ENCODE data around the gene PMM1.
A peak's percentile ranks its signal among the peaks of the same experiment; 100 is the strongest.
"Not testable (repeated sequence)": the region's sequence is repeated elsewhere in the genome, so short reads cannot be mapped to it uniquely, and the experiment has no call there.

Gene PMM1

DNA sequence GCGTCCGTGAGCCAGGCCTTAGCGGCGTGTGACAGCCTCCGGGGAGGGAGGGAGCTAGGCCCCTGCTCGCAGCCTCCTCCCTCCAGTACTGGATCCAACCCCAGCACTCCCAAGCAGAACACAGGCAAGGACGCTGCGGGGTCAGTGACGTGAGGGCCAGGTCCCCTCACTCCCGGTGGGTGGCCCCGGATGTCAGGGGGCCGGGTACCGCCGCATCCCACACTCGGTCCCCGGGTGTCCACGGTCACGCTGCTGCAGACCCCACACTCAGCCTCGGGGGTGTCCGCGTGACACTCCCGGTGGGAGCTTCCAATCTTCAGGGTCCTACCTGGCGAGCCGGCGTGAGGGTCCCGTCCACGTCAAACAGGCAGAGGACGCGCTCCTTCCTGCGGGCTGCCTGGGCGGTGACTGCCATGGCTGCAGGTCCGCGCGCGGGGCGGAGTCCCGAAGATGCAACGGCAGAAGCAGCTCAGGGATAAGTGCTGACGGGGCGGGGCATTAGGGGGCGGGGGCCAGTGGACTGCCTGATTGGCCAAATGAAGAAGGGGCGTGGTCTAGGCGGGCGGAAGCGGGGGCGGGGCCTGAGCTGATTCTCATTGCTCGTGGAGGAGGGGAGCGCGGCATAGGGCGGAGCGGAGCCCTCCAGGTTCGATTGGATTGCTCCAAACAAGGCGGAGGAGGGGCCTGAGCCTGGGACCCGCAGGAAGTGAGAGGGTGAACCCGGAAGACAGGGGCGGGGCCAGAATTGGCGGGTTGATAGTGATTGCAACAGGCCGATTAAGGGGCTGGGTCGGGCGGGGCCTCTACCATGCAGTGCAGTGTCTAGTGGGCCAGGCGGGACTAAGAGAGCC lies at the start of gene PMM1:
Gene PMM1, minus strand, starts transcription at position 450 of the 851 bp plus-strand sequence. Its CDS starts 35 bp downstream, at position 415.
- peak; percentile 100 for DNase-seq

- DNase-seq: no peak
Observed at GRCh38 chr22:41638748-41639147, 49.1 kb upstream of the PMM1 start.

DNA sequence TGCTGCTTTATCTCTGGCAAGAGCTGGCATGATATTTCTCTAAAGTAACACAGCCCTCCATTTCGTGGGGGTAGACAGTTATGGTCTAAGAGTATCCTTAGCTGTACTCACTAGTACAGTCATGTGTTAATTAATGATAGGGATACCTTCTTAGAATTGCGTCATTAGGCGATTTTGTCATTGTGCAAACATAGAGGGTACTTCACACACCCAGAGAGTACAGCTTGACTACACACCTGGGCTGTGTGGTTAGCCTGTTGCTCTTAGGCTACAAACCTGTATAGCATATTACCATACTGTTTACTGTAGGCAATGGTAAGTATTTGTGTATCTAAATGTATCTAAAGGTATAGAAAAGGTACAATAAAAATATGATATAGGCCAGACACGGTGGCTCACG lies 48.5 kb upstream of the PMM1 start:
- DNase-seq: no peak

GRCh38 chr22:41637623-41638022 lies 48.0 kb upstream of the PMM1 start:
- not testable (repeated sequence) for DNase-seq

DNA sequence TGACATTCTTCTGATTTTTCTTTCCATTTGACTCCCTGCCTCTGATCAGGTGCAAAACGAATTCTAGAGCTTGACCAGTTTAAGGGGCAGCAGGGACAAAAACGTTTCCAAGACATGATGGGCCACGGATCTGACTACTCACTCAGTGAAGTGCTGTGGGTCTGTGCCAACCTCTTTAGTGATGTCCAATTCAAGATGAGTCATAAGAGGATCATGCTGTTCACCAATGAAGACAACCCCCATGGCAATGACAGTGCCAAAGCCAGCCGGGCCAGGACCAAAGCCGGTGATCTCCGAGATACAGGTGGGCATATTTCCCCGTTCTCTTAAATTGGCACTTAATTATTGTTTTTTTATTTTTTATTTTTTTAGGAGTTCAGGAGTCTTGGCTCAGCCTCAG lies 46.8 kb upstream of the PMM1 start:
- no peak for DNase-seq

GRCh38 chr22:41634610-41635009 lies 45.0 kb upstream of the PMM1 start:
- DNase-seq: not testable (repeated sequence)

DNA sequence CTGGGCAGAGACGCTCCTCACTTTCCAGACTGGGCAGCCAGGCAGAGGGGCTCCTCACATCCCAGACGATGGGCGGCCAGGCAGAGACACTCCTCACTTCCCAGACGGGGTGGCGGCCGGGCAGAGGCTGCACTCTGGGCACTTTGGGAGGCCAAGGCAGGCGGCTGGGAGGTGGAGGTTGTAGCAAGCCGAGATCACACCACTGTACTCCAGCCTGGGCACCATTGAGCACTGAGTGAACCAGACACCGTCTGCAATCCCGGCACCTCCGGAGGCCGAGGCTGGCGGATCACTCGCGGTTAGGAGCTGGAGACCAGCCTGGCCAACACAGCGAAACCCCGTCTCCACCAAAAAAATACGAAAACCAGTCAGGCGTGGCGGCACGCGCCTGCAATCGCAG lies 42.0 kb upstream of the PMM1 start:
- DNase-seq: not testable (repeated sequence)

GRCh38 chr22:41631115-41631514 lies 41.5 kb upstream of the PMM1 start:
- not testable (repeated sequence) for DNase-seq

- no peak for DNase-seq
Observed at GRCh38 chr22:41625577-41625976, 35.9 kb upstream of the PMM1 start.

- DNase-seq: no peak
Observed at GRCh38 chr22:41621911-41622179, 32.2 kb upstream of the PMM1 start.

- DNase-seq: peak; percentile 99
Observed at GRCh38 chr22:41621099-41621910, 31.7 kb upstream of the PMM1 start, which contains the start of gene XRCC6. XRCC6 (plus strand) TSS chr22:41621295; CDS start chr22:41622005, 710 bp downstream.

DNA sequence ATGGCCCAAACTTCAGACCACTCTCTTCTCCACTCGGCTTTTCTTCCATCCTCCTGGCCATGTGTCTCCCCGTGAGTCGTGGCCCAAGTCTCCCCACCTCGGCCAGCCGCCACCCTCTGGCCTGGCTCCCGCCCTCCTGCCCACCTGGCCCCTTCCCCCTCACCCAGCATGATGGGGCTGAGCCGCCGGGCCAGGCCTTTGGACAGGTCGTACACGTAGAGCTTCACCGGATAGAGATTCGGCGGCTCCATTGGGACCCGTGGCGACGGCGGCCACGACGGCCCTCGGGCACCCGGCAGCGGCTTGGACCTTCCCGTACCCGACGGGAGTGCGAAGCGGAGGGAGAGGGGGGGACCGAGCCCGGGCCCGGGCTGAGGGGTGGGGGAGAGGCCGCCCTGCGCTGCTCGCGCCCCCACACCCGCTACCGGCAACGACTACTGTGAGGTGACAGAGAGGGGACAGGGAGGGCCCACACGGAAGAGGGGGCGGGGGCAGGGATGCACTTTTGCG lies 31.0 kb upstream of the PMM1 start, which contains the start of gene DESI1:
Gene DESI1, minus strand, starts transcription at position 455 of the 510 bp plus-strand sequence. Its CDS starts 204 bp downstream, at position 251.
- DNase-seq: no peak

DNA sequence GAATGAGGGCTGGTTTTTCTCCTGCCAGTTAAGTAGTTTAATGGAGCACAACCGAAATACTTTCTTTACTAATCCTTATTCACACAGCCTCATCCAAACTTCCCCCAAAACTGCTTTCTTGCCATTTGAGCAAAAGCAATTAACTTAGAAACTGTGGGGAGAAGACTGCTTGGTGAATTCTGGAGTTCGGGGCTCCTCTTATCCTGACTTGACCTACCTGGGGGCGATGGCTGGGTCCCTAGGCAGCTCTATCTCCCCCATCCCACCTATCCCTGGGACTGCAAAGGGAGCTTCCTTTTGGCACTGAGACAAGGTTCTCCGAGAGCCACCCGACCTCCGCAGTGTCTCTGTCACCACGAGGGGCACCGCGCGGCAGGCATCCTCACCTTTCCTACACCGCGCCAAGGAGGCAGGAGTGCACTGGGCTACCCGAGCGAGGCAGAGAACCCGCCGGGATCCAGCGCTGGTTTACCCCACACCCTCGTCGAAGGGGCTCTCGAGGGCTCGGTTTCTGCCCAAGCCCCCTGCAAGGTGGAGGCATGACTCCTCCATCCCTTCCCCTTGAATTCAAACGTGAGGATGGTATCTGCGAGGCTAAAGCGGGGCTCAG lies 30.4 kb upstream of the PMM1 start:
- DNase-seq: peak; percentile 57

DNA sequence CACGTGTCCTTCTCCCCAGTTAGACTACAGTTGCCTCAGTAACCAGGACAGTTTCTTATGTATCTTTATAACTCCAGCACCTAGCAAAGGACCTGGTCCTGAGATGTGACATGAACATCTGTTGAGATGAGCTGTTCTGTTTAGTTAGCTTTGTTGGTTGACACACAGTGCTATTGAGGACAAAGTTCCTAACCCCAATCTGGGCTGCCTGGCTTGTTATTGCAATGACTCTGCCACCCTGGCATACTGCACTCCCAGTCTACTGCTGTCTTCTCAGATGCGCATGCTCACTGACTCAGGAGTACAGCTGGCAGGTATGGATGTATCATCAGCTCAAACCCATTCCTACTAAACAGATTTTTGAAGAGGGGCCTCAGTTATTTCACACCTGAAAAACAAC lies 23.8 kb upstream of the PMM1 start:
- no peak for DNase-seq

DNA sequence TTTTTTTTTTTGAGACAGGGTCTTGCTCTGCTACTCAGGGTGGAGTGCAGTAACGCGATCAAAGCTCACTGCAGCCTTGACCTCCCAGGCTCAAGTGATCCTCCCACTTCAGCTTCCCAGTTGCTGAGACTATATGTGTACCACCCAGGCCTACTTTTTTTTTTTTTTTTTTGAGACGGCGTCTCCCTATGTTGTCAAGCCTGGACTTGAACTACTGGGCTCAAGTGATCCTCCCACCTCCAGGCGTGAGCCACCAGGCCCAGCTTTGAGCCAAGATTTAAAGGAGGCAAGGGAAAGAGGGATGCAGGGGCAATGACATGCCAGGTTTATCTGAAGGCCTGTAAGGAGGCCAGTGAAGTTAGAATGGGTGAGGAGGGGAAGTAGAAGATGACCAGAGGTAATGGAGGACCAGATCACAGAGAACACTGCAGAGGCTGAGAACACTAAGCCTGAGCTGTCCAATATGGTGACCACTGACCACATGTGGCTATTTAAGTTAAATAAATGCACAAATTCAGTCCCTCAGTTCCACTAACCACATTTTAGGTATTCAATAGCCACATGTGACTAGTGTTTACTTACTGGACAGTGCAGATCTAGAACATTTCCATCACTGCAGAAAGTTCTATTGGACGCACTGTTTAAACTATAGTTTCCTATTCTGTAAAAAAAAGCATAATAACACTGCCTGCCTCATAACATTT lies 23.1 kb upstream of the PMM1 start:
- DNase-seq: no peak

DNA sequence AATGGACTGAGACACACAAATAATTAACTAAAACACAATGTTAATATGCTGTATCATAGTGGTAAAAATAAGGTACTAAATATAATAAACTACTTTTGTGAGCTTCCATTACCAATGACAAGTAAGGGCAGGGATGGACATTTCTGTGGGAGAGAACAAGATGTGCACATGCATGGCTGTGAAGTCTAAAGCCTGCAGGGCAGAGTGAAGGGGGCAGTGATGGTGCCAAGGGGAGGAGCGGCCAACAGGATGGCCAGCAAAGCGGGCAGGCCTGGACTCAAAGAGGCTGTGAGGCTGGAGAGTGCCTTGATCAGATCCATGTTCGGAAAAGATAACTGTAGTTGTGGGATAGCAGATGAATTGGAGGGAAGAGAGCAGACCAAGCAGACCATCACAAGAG lies 18.7 kb upstream of the PMM1 start:
- DNase-seq: no peak

- peak; percentile 70 for DNase-seq
Observed at GRCh38 chr22:41603873-41604332, 14.3 kb upstream of the PMM1 start.

- DNase-seq: no peak
Observed at GRCh38 chr22:41600976-41601375, 11.3 kb upstream of the PMM1 start.

GRCh38 chr22:41598891-41599635 lies 9.4 kb upstream of the PMM1 start:
- no peak for DNase-seq

GRCh38 chr22:41598081-41598480 lies 8.4 kb upstream of the PMM1 start:
- no peak for DNase-seq

DNA sequence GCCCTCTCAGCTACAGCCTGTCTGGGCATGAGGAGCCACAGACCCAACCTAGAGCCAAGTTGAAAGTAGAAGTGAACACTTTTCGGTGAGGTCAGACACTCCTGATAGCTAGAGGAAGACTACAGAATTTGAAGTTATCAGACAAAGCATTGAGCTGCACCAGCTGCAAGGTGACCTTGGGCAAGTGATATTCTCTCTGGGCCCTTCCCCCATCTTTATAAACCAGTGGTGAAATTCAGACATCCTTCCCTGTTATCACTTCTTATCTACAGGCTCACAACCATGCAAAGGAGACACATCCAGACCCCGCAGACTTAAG lies 8.0 kb upstream of the PMM1 start:
- no peak for DNase-seq

Measured in activated naive CD4-positive, alpha-beta T cell treated with Interleukin-2 at 50 U/mL for 16 hours (primary cell).